OCI-LY1 (cell line): ENCODE data around the gene ATP8B3.

Experiments used
- H2AFZ ChIP-seq: fragments of 200-600 bp; sonication (generic), shearing (Covaris generic); 2 replicates; pipeline ENCODE4 v1.6.0; 2014; ENCODE audit warnings: antibody characterized with exemption, mild to moderate bottlenecking, low read length
- H3F3A ChIP-seq: fragments of 200-600 bp; sonication (generic), shearing (Covaris generic); 2 replicates; pipeline ENCODE4 v1.6.0; 2014; ENCODE audit warnings: mild to moderate bottlenecking, antibody characterized with exemption, low read length, moderate library complexity; ENCODE audit not compliant: insufficient read depth
- H3K27ac ChIP-seq: fragments of 200-600 bp; sonication (generic); 2 replicates; pipeline ENCODE4 v1.5.1; 2014; ENCODE audit warnings: low read length, mixed run types, mild to moderate bottlenecking, low read depth; ENCODE audit not compliant: poor library complexity, severe bottlenecking
- H3K27me3 ChIP-seq: fragments of 200-600 bp; sonication (generic); 2 replicates; pipeline ENCODE4 v1.6.0; 2014; ENCODE audit warnings: antibody characterized with exemption, mild to moderate bottlenecking, low read length, moderate library complexity; ENCODE audit not compliant: insufficient read depth
- H3K36me3 ChIP-seq: fragments of 200-600 bp; sonication (generic); 2 replicates; pipeline ENCODE4 v1.6.1; 2014; ENCODE audit warnings: mild to moderate bottlenecking, antibody characterized with exemption, low read length, moderate library complexity, mixed read lengths; ENCODE audit not compliant: insufficient read depth
- H3K4me1 ChIP-seq: fragments of 200-600 bp; sonication (generic); 2 replicates; pipeline ENCODE4 v1.5.1; 2014; ENCODE audit warnings: mild to moderate bottlenecking, low read length, moderate library complexity; ENCODE audit not compliant: insufficient read depth, severe bottlenecking
- H3K4me2 ChIP-seq: fragments of 200-600 bp; sonication (generic), shearing (Covaris generic); 2 replicates; pipeline ENCODE4 v1.6.1; 2014; ENCODE audit warnings: low read length
- H3K4me3 ChIP-seq: fragments of 200-600 bp; sonication (generic); 2 replicates; pipeline ENCODE4 v1.5.1; 2014; ENCODE audit warnings: low read length, low read depth, mild to moderate bottlenecking, mixed read lengths; ENCODE audit not compliant: poor library complexity, severe bottlenecking
- H3K79me2 ChIP-seq: fragments of 200-600 bp; shearing (Covaris generic); 2 replicates; pipeline ENCODE4 v1.6.1; 2016; ENCODE audit warnings: mixed run types, low read length, mixed read lengths; ENCODE audit not compliant: insufficient read depth
- H3K9ac ChIP-seq: fragments of 200-600 bp; sonication (generic), shearing (Covaris generic); 2 replicates; pipeline ENCODE4 v1.6.1; 2014; ENCODE audit warnings: mild to moderate bottlenecking, low read length, mixed read lengths
- H3K9me2 ChIP-seq: fragments of 200-600 bp; sonication (generic), shearing (Covaris generic); 2 replicates; pipeline ENCODE4 v1.6.1; 2014; ENCODE audit warnings: low read depth, mild to moderate bottlenecking, low read length, mixed read lengths
- H3K9me3 ChIP-seq: fragments of 200-600 bp; shearing (Covaris generic); 2 replicates; pipeline ENCODE4 v1.6.1; 2014; ENCODE audit warnings: low read length, mixed read lengths
- H4K20me1 ChIP-seq: fragments of 200-600 bp; sonication (generic), shearing (Covaris generic); 2 replicates; pipeline ENCODE4 v1.6.0; 2016; ENCODE audit warnings: mild to moderate bottlenecking, low read length; ENCODE audit not compliant: insufficient read depth
- CTCF ChIP-seq: fragments of 200-600 bp; sonication (generic), shearing (Covaris generic); IDR thresholded peaks from 2 replicates; pipeline ENCODE4 v1.5.1; 2017; ENCODE audit warnings: mild to moderate bottlenecking, antibody characterized with exemption, low read length, moderate library complexity, mixed read lengths
- EZH2 ChIP-seq: fragments of 200-600 bp; sonication (generic), shearing (Covaris generic); IDR thresholded peaks from 2 replicates; pipeline ENCODE4 v1.8.0; 2017; ENCODE audit warnings: borderline replicate concordance, mixed run types, mild to moderate bottlenecking, antibody characterized with exemption, low read length, moderate library complexity, mixed read lengths

ATP8B3 gene

DNA sequence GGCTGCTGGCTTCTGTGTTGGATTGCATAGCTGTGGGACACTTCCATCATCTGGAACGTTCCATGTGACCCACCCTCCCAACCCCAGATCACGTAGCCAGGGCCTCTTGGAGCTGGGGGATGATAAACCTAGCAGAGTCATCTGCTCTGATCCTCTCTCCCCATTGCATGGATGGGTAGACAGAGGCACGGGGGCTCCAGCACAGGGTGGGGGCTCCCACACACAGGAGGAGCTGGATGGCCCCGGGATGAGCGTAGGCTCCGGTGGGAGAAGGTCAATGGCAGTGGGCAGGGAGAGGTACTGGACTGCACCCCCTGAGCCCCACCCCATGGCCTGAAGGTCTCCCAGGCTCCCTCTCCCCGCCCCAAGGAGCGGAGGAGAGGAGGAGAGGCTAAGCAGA lies 25.4 kb downstream of the ATP8B3 start:
- no peaks in the 10 kb centered on the region for H3K36me3 ChIP-seq
- no peak overlapping the region for H3K27ac ChIP-seq
- TF ChIP-seq CTCF (no peak), EZH2 (no peak)
- H3K27me3 ChIP-seq, result peaks cover 16% of the 10 kb centered on the region; the same call in 1 of the 2 replicates
- peaks cover 4% of the 10 kb centered on the region for H3K9me3 ChIP-seq
- no peaks in the 10 kb centered on the region for H3F3A ChIP-seq
- no peaks in the 10 kb centered on the region for H3K9me2 ChIP-seq
- H3K9ac ChIP-seq, result no peak overlapping the region
- peaks cover 6% of the 10 kb centered on the region for H3K4me1 ChIP-seq
- H4K20me1 ChIP-seq, result no peaks in the 10 kb centered on the region
- H2AFZ ChIP-seq, result no peak overlapping the region
- H3K4me2 ChIP-seq, result no peak overlapping the region
- no peaks in the 10 kb centered on the region for H3K79me2 ChIP-seq
- H3K4me3 ChIP-seq, result no peak overlapping the region

- Histone ChIP-seq H3K79me2 (no peaks in the 10 kb centered on the region), H3K36me3 (no peaks in the 10 kb centered on the region), H3K4me1 (peaks cover 6% of the 10 kb centered on the region), H3K4me2 (no peak overlapping the region), H3K4me3 (no peak overlapping the region), H2AFZ (no peak overlapping the region), H3K9me2 (no peaks in the 10 kb centered on the region), H3K9ac (no peak overlapping the region), H4K20me1 (no peaks in the 10 kb centered on the region), H3K27me3 (peaks cover 16% of the 10 kb centered on the region; the same call in 1 of the 2 replicates), H3K27ac (no peak overlapping the region), H3F3A (no peaks in the 10 kb centered on the region), H3K9me3 (peaks cover 4% of the 10 kb centered on the region)
- TF ChIP-seq CTCF (no peak), EZH2 (no peak)
Observed at GRCh38 chr19:1785310-1785709, 26.8 kb downstream of the ATP8B3 start.

GRCh38 chr19:1783874-1784273 lies 28.2 kb downstream of the ATP8B3 start:
- no peak for TF ChIP-seq CTCF
- TF ChIP-seq EZH2, result no peak
- H3K4me3 ChIP-seq, result no peak overlapping the region
- no peak overlapping the region for H3K9ac ChIP-seq
- H3K4me2 ChIP-seq, result peak overlapping the region; percentile 29; the same call in 1 of the 2 replicates
- no peaks in the 10 kb centered on the region for H3K36me3 ChIP-seq
- no peaks in the 10 kb centered on the region for H4K20me1 ChIP-seq
- no peaks in the 10 kb centered on the region for H3F3A ChIP-seq
- peaks cover 6% of the 10 kb centered on the region for H3K4me1 ChIP-seq
- H3K27me3 ChIP-seq, result peaks cover 16% of the 10 kb centered on the region; the same call in 1 of the 2 replicates
- H3K27ac ChIP-seq, result no peak overlapping the region
- no peaks in the 10 kb centered on the region for H3K79me2 ChIP-seq
- no peaks in the 10 kb centered on the region for H3K9me2 ChIP-seq
- no peak overlapping the region for H2AFZ ChIP-seq
- peaks cover 4% of the 10 kb centered on the region for H3K9me3 ChIP-seq
